GM12878 (cell line): ENCODE measurements around the gene ACTMAP. TPM values are rescaled to one million over a fixed set of nuclear protein-coding genes. Genes with fewer than 3 reads are reported as not detected.

Source experiments
- ATAC-seq: fragments of 200-7000 bp; cut with Tn5 transposase; 3 replicates; pipeline ENCODE4 v1.9.1; 2020; ENCODE audit warnings: mild to moderate bottlenecking, moderate library complexity
- BruUV-seq: library from RNA; stranded (reverse); fragments of 400-500 nt; replicated peaks from 2 replicates; lab custom pipeline; 2021; lab: Mats Ljungman, UMichigan
- CTCF ChIA-PET: fragments of 300-600 bp; sonication (Branson Sonifier 250); formaldehyde crosslinking; extraction: SDS; loops from one replicate; lab custom pipeline; 2021; ENCODE audit warnings: inconsistent platforms; lab: Yijun Ruan, JAX
- POLR2A ChIA-PET: fragments of 350-600 bp; formaldehyde crosslinking; extraction: SDS; loops from one replicate; lab custom pipeline; 2021; ENCODE audit warnings: inconsistent platforms; lab: Charles Lee
- RAD21 ChIA-PET: fragments of 300-600 bp; sonication (Branson Sonifier 250); formaldehyde crosslinking; loops from one replicate; lab custom pipeline; 2023; ENCODE audit warnings: antibody characterized with exemption; ENCODE audit not compliant: unreplicated experiment; lab: Charles Lee
- SMC1A ChIA-PET: fragments of 300-600 bp; sonication (Branson Sonifier 250); formaldehyde crosslinking; loops from one replicate; lab custom pipeline; 2023; ENCODE audit not compliant: unreplicated experiment, uncharacterized antibody; lab: Charles Lee
- DNase-seq: peaks from one replicate; pipeline ENCODE4 v3.0.0-alpha.2; 2011; ENCODE audit warnings: low read depth, low spot score
- FAIRE-seq: peaks from 3 replicates; lab custom pipeline; 2011; peaks lifted over from hg19 to GRCh38; lab: Jason Lieb, UNC
- H2AFZ ChIP-seq: 2 replicates; pipeline ENCODE4 v1.6.0; 2011; ENCODE audit warnings: low read depth, low read length, control low read depth; ENCODE audit not compliant: control insufficient read depth
- H3K27ac ChIP-seq: 2 replicates; pipeline ENCODE4 v1.5.1; 2011; ENCODE audit warnings: control low read depth; ENCODE audit not compliant: control insufficient read depth, insufficient read depth
- H3K27me3 ChIP-seq, 2 experiments: replicated peaks in 1 of 2; 2 replicates each; pipeline versions ENCODE4 v1.6.0 to v1.6.1; 2011; ENCODE audit warnings: low read length in 1 of 2; ENCODE audit not compliant: control insufficient read depth in 2 of 2, insufficient read depth in 2 of 2
- H3K36me3 ChIP-seq, 2 experiments: 2 replicates each; pipeline ENCODE4 v1.5.1; 2011; ENCODE audit warnings: low read length in 1 of 2; ENCODE audit not compliant: control insufficient read depth in 2 of 2, insufficient read depth in 2 of 2
- H3K4me1 ChIP-seq: 2 replicates; pipeline ENCODE4 v1.6.1; 2011; ENCODE audit warnings: mild to moderate bottlenecking, low read length, moderate library complexity, mixed read lengths; ENCODE audit not compliant: control insufficient read depth, insufficient read depth
- H3K4me2 ChIP-seq: 2 replicates; pipeline ENCODE4 v1.6.0; 2011; ENCODE audit warnings: control low read depth; ENCODE audit not compliant: control insufficient read depth, insufficient read depth
- H3K4me3 ChIP-seq: fragments of 200-600 bp; sonication (generic); 2 replicates; pipeline ENCODE4 v1.5.1; 2016
- H3K79me2 ChIP-seq: 2 replicates; pipeline ENCODE4 v1.6.0; 2011; ENCODE audit warnings: low read length; ENCODE audit not compliant: control insufficient read depth, insufficient read depth
- H3K9ac ChIP-seq: 2 replicates; pipeline ENCODE4 v1.8.0; 2011; ENCODE audit warnings: low read length, control low read depth, mixed read lengths; ENCODE audit not compliant: control insufficient read depth, insufficient read depth
- H3K9me3 ChIP-seq: replicated peaks from 3 replicates; pipeline ENCODE4 v1.5.1; 2011; ENCODE audit warnings: mild to moderate bottlenecking, low read length; ENCODE audit not compliant: control insufficient read depth, insufficient read depth
- H4K20me1 ChIP-seq: 2 replicates; pipeline ENCODE4 v1.6.0; 2011; ENCODE audit not compliant: control insufficient read depth, insufficient read depth
- ATF7 ChIP-seq: fragments of 450-650 bp; IDR thresholded peaks from 2 replicates; pipeline ENCODE4 v1.6.1; 2016; ENCODE audit warnings: low read depth, mild to moderate bottlenecking
- BHLHE40 ChIP-seq, 2 experiments: fragments of 450-650 bp in 1 of 2; IDR thresholded peaks; 2 replicates each; pipeline ENCODE4 v1.6.1; 2011 to 2017; ENCODE audit warnings: low read depth in 2 of 2, borderline replicate concordance in 1 of 2, improper control_type of control experiment in 1 of 2, low read length in 1 of 2, mild to moderate bottlenecking in 1 of 2
- CHD1 ChIP-seq: IDR thresholded peaks from 2 replicates; pipeline ENCODE4 v1.6.1; 2012; ENCODE audit warnings: low read depth, low read length, improper control_type of control experiment
- EP300 ChIP-seq, 2 experiments: fragments of 150-350 bp in 1 of 2; IDR thresholded peaks; 2 replicates each; pipeline ENCODE4 v1.6.1; 2011 to 2012; ENCODE audit warnings: low read depth in 2 of 2, low read length in 2 of 2, borderline replicate concordance in 1 of 2, improper control_type of control experiment in 1 of 2, inconsistent platforms in 1 of 2; ENCODE audit not compliant: control insufficient read depth in 1 of 2
- NFIC ChIP-seq: IDR thresholded peaks from 2 replicates; pipeline ENCODE4 v1.6.1; 2012; ENCODE audit warnings: low read depth, mild to moderate bottlenecking, inconsistent platforms, low read length, moderate library complexity
- NR2C1 ChIP-seq: fragments of 450-650 bp; IDR thresholded peaks from 2 replicates; pipeline ENCODE4 v1.6.1; 2017; ENCODE audit warnings: antibody characterized with exemption, mild to moderate bottlenecking, moderate library complexity
- SREBF2 ChIP-seq: IDR thresholded peaks from 2 replicates; pipeline ENCODE4 v1.6.1; 2012; ENCODE audit warnings: mild to moderate bottlenecking, low read length
- TAF1 ChIP-seq: IDR thresholded peaks from 2 replicates; pipeline ENCODE4 v1.6.1; 2011; ENCODE audit warnings: mild to moderate bottlenecking, low read depth, low read length, borderline replicate concordance
- WGBS: methylation state at CpG from one replicate; pipeline ENCODE4 v1.1.6; 2016; ENCODE audit warnings: low lambda C conversion rate; ENCODE audit not compliant: insufficient replicate concordance, insufficient coverage; ENCODE audit errors: missing lambda C conversion rate; 5-methylcytosine and 5-hydroxymethylcytosine counted together
- in situ Hi-C: fragments of 300-500 bp; cut with MboI; formaldehyde crosslinking; loops from 9 replicates; pipeline ENCODE4 v1.14.3; 2018; ENCODE audit warnings: mixed read lengths
- intact Hi-C: fragments of 100-400 bp; cut with micrococcal nuclease; formaldehyde crosslinking; loops from one replicate; pipeline ENCODE4 v1.14.2; 2022; ENCODE audit not compliant: unreplicated experiment
- polyA plus RNA-seq, 11 experiments: library from polyadenylated mRNA; depleted of rRNA in 4 of 11; unstranded in 6 of 11; stranded (reverse) in 5 of 11; fragments of >200 nt; fragmentation: Nextera tagmentation in 4 of 11; fragmentation: Illumina TruSeq in 1 of 11; extraction: Ambion mirVana in 4 of 11; extraction: Trizol in 1 of 11; gene quantifications; 1 replicate in 1 of 11; 2 replicates in 10 of 11; pipeline versions ENCODE4 v1.2.1 to v1.2.3, GENCODE V29; 2011 to 2016; ENCODE audit warnings: inconsistent platforms in 2 of 11, missing spikeins in 2 of 11, low read depth in 1 of 11
- total RNA-seq, 4 experiments: library from RNA; depleted of rRNA in 3 of 4; stranded (reverse); fragments of >200 nt in 3 of 4; fragmentation: Illumina TruSeq in 1 of 4; extraction: Trizol in 1 of 4; gene quantifications; 2 replicates each; pipeline versions ENCODE4 v1.2.1 to v1.2.3, GENCODE V29; 2013 to 2021
- TF ChIP-seq, protein P1 (sequence below): IDR thresholded peaks from 2 replicates; pipeline ENCODE4 v1.6.1; 2012; ENCODE audit warnings: low read depth, low read length, improper control_type of control experiment

Gene ACTMAP
- total and polyA plus RNA-seq, 10 of the 15 experiments (the other 5 are each of a cell fraction or from before 2014, with no cell fraction given): 3.0 to 26.2 (median 11.1) TPM

DNA sequence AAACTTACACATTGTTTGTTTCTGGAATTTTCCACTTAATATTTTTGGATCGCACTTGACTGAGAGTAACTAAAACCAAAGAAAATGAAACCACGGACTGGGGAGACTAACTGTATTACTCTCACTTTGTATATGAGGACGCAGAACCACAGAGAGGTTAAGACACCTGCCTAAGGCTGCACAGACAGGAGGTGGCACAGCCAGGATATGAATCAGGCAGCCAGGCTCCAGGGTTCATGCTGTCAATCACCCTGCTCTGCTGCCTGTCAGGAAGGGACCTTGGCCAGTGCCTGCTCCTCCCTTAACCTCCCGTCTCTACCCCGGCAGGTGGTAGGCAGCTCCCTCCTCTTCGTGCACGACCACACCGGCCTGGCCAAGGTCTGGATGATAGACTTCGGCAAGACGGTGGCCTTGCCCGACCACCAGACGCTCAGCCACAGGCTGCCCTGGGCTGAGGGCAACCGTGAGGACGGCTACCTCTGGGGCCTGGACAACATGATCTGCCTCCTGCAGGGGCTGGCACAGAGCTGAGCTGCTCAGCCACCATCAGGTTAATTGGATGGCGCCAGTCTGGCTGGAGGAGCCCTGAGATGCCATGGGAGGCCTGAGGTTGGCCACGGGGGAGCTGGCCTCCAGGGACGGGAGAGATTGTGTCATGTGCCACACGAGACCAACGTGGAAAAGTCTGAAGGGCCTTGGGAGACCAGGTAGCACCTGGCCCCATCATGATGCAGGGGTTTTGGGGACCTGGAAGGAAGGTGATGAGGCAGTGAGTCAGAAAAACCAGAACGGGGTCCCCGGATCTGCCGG lies 11.0 kb downstream of the ACTMAP start:
- 78% methylated on average over 22 of the region's 22 CpGs for WGBS
- RAD21 ChIA-PET: no interaction called here
- DNase-seq: no peak
- Histone ChIP-seq H3K36me3 (peaks cover 0 to 1% of the 10 kb centered on the region in 2 experiments; a peak in 3 of 4 replicates), H4K20me1 (no peaks in the 10 kb centered on the region)
- no peak for TF ChIP-seq NFIC
- TF ChIP-seq ATF7: no peak
- no peak for TF ChIP-seq BHLHE40 (IDR thresholded peaks at IDR 0.05; ENCODE audit: borderline replicate concordance in 1 of 2, low read depth in 2 of 2, low read length in 1 of 2)
- TF ChIP-seq TAF1: no peak
- TF ChIP-seq, protein P1, sequence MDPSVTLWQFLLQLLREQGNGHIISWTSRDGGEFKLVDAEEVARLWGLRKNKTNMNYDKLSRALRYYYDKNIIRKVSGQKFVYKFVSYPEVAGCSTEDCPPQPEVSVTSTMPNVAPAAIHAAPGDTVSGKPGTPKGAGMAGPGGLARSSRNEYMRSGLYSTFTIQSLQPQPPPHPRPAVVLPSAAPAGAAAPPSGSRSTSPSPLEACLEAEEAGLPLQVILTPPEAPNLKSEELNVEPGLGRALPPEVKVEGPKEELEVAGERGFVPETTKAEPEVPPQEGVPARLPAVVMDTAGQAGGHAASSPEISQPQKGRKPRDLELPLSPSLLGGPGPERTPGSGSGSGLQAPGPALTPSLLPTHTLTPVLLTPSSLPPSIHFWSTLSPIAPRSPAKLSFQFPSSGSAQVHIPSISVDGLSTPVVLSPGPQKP: no peak
- no peak for TF ChIP-seq EP300 (IDR thresholded peaks at IDR 0.05; ENCODE audit: borderline replicate concordance in 1 of 2, control insufficient read depth in 1 of 2, low read depth in 2 of 2, low read length in 2 of 2)
- TF ChIP-seq SREBF2: no peak
- no peak for TF ChIP-seq CHD1
- TF ChIP-seq NR2C1: no peak
- TF ChIP-seq, all 136 proteins: peak for 0
- H3K4me2 ChIP-seq: no peak overlapping the region
- no peaks in the 10 kb centered on the region for H3K9me3 ChIP-seq
- POLR2A ChIA-PET: no interaction called here
- CTCF ChIA-PET: no interaction called here
- no peak for ATAC-seq
- H2AFZ ChIP-seq: no peak overlapping the region
- in situ Hi-C loops (no loop called here), intact Hi-C loops (no loop called here)
- SMC1A ChIA-PET: interaction anchor here (0.6 kb wide), 1 partner anchor 81 kb away, joined by 3 read pairs; no protein-coding TSS in a partner anchor
- no peak overlapping the region for H3K4me3 ChIP-seq
- no peak overlapping the region for H3K27ac ChIP-seq
- no TSS peak for BruUV-seq
- no peaks in the 10 kb centered on the region for H3K79me2 ChIP-seq
- no peaks in the 10 kb centered on the region for H3K4me1 ChIP-seq
- H3K27me3 ChIP-seq: no peaks in the 10 kb centered on the region
- FAIRE-seq: no peak
- no peak overlapping the region for H3K9ac ChIP-seq
